CD4-positive, alpha-beta T cell treated with Interferon gamma for 1 hour (primary cell): ENCODE measurements around the gene S1PR5.
"Not testable (repeated sequence)": the region's sequence is repeated elsewhere in the genome, so short reads cannot be mapped to it uniquely, and the experiment has no call there.

Experiments used
- DNase-seq: peaks from one replicate; pipeline ENCODE4 v3.0.0-alpha.2; 2020

S1PR5 gene

DNA sequence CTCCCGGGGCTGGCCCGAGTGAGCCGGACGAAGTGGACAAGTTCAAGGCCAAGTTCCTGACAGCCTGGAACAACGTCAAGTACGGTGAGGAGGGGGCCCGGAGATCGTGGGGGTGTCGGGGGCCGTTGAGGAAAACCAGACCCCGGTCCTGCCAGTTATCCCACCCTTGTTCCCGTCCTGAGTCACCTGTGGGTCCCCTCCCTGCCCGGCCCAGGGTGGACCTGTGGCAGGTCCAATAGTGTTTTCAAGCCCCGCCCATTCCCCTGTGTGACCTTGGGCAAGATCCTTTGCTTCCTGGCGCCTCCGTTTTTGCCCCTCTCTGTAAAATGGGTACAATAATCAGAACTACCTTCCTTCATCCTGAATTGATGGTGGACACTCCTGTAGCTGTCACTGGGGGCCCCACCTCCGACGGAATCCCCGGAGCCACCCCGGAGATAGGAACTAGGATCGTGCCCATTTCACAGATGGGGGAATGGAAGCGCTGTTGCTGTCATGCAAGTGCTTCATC, 27.1 kb upstream of the S1PR5 start:
- no peak for DNase-seq

DNA sequence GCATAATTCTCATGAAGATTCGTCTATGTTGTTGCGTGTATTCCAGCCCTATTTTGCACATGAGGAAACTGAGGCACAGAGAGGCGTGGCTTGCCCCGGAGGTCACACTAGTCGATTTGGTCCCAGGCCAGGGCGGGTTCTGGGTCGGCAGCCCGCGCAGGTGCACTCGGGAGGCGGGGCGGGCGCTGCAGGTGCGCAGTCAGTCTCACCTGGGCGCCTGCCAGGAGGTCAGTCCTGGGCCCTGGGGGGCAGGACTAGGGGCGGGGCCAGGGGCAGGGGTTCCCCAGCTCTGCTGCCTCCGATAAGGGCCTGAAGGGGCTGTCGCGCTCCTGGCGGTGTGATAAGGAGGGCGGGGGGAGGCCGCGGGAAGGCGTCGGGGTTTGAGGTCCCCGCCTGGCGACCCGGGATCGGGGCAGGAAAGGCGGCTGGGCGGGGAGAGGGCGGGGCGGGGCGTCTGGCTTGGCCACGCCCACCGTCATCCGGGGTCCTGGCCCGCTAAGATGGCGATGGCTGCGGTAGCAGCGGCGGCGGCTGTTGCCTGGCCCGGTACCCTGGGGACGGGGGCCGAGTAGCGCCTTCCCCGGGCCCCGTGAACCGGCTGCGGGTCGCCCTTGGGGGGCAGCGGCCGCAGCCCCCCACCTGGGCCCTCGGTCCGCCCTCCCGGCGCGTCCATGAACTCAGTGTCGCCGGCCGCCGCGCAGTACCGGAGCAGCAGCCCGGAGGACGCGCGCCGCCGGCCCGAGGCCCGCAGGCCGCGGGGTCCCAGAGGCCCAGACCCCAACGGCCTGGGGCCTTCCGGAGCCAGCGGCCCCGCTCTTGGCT, 26.4 kb upstream of the S1PR5 start, which contains the start of gene ATG4D:
ATG4D (plus strand) TSS at position 485 of the 822 bp plus-strand sequence; CDS start at position 672, 187 bp downstream.
- DNase-seq: peak; percentile 79

DNA sequence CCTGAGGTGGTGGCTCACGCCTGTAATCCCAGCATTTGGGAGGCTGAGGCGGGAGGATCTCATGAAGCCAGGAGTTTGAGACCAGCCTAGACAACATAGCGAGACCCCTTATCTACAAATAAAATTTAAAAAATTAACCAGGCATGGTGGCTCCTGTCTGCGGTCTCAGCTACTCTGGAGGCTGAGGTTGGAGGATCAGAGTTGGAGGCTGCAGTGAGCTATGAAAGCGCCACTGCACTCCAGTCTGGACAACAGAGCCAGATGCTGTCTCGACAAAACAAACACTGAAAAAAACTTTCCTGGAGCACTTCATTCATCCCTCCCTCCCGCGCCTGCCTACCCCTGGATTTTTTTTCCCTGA, 25.8 kb upstream of the S1PR5 start:
- no peak for DNase-seq

DNA sequence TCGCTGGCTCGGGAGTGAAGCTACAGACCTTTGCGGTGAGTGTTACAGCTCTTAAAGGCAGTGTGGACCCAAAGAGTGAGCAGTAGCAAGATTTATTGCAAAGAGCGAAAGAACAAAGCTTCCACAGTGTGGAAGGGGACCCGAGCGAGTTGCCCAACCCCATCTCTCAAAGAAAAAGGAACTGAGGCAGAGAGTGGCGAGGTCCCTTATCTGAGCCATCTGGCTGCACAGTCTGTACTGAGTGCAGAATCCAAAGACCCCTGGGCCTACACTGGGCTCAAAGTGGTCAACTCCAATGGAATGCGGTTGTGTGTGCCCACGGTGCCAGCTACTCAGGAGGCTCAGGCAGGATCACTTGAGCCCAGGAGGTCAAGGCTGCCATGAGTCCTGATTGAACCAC, 21.8 kb upstream of the S1PR5 start:
- DNase-seq: not testable (repeated sequence)

DNA sequence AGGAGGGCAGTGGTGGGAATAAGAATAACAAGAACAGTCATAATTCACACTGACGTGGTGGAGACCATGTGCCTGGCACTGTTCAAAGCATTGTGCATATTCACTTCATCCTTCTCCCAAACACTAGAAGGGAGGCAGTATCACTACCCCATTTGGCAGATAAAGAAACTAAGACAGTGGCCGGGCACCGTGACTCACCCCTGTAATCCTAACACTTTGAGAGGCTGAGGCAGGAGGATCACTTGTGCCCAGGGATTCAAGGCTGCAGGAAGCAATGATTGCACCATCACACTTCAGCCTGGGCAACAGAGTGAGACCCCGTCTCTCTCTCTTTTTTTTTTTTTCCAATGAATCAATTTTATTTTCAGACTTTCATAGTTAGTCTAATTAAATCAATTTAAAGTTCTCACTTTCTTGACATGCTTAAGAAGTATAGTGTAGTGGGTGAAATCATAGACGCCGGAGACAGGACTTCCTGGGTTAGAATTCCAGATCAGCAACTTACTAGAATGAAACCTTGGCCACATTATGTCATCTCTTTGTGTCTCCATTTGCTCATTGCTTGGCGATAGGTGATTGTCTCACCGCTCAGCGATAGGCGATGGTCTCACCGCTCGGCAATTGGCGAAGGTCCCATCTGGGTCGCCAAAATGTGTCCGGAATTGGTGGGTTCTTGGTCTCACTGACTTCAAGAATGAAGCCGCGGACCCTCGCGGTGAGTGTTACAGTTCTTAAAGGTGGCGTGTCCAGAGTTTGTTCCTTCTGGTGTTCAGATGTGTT, 21.1 kb upstream of the S1PR5 start:
- DNase-seq: no peak

DNA sequence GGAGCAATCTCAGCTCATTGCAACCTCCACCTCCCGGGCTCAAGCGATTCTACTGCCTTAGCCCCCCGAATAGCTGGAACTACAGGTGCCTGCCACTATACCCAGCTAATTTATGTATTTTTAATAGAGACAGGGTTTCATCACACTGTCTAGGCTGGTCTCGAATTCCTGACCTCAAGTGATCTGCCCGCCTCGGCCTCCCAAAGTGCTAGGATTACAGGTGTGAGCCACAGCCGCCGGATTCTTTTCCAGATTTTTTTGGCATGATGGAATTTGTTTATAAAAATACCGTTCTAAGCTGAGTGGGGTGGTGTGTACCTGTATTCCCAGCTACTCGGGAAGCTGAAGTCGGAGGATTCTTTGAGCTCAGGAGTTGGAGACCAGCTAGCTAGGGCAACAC, 20.4 kb upstream of the S1PR5 start:
- no peak for DNase-seq

DNA sequence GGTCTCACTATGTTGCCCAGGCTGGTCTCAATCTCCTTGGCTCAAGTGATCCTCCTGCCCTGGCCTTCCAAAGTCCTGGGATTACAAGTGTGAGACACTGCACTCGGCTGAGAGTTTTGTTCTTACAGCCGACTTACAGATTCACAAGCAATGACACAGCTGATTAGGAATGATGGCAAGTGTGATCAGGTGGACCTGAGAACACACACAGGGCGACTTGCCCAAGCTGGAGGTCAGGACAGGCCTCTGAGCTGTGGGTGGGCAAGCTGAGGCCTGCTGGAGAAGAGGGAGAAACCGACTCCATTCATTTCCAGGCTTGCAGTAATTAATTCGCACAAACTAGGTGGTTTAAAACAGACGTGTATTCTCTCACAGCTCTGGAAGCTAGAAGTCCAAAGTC, 18.4 kb upstream of the S1PR5 start:
- no peak for DNase-seq

DNA sequence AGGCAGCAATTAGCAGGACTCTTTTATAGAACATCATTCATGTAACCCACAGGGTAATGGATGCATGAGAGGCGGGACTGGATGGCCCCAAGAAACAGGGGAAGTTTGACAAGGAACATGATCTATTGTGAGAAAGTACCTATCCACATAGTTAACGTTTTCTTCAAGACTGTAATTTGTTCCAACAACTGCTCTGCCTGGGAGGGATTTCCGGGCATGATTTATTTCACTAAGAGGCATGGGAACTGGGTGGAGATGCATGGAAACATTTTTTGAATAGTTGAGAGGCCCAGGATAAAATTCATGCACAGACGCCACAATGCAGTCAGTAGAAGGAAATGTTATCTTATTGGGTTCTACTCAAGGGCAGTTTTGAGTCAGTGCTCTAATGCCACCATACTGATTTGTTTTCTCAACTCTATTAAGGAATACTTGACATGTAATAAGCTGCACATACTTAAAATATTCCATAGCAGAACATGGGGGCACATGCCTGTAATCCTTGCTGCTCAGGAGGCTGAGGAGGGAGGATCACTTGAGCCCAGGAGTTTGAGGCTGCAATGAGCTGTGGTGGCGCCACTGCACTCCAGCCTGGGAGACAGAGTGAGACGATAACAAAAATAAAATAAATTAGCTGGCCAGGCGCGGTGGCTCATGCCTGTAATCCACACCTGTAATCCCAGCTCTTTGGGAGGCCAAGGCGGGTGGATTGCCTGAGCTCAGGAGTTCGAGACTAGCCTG, 16.6 kb upstream of the S1PR5 start:
- no peak for DNase-seq

DNA sequence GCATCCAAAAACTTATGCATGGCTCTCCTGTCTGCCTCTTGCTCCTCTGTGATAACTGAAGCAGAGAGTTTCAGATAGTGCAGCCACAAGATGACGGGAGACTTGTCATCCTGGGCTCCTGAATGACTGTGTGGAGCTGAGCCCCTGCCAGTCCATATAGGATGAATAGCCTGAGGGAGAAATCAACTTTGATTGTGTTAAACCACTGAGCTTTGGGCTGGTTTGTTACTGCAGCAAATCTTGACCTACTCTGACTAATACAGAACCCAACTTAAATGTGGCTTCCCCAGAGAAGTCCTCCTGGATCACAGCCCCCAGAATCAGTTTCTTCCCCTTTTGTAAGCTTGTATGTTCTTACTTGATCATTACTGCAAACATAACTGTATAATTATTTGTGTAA, 15.2 kb upstream of the S1PR5 start:
- DNase-seq: no peak

DNA sequence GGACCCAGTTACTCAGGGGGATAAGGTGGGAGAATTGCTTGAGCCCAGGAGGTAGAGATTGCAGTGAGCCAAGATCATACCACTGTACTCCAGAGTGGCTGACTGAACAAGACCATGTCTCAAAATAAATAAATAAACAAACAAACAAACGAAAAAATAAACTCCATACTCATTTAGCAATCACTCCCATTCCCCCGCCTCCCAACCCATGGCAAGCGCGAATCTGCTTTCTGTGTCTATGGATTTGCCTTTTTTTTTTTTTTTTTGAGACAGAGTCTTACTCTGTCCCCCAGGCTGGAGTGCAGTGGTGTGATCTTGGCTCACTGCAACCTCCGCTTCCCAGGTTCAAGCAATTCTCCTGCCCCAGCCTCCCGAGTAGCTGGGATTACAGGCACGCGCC, 9.6 kb upstream of the S1PR5 start:
- not testable (repeated sequence) for DNase-seq

DNA sequence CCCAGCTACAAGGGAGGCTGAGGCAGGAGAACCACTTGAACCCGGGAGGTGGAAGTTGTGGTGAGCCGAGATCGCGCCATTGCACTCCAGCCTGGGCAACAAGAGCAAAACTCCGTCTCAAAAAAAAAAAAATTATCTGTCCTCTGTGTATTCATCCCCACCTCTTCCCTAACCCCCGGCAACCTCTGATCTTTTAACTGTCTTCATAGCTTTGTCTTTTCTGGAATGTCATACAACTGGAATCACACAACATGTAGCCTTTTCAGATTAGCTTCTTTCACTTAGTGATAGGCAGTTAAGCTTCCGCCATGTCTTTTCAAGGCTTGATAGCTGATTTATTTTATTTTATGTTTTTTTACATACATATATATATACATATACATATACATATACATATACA, 8.4 kb upstream of the S1PR5 start:
- DNase-seq: no peak

DNA sequence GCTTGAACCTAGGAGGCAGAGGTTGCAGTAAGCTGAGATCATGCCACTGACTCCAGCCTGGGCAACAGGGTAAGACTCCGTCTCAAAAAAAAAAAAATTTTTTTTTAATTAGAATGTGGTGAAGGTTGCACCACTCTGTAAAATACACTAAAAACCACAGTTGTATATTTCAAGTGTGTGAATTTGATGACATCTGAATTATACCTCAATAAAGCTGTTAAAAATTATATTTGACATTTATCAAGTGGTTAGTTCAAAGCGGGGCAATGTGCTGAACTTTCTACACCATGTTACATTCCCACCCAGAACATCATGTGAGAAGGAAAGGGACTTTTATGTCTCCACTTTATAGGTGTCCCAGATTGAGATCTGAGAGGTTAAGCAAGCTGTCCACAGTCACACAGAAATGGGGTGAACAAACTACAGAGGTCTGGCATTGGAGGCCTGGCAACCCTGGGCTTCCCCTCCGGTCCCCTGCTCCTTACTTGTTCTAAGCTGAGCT, 5.9 kb upstream of the S1PR5 start:
- no peak for DNase-seq

DNA sequence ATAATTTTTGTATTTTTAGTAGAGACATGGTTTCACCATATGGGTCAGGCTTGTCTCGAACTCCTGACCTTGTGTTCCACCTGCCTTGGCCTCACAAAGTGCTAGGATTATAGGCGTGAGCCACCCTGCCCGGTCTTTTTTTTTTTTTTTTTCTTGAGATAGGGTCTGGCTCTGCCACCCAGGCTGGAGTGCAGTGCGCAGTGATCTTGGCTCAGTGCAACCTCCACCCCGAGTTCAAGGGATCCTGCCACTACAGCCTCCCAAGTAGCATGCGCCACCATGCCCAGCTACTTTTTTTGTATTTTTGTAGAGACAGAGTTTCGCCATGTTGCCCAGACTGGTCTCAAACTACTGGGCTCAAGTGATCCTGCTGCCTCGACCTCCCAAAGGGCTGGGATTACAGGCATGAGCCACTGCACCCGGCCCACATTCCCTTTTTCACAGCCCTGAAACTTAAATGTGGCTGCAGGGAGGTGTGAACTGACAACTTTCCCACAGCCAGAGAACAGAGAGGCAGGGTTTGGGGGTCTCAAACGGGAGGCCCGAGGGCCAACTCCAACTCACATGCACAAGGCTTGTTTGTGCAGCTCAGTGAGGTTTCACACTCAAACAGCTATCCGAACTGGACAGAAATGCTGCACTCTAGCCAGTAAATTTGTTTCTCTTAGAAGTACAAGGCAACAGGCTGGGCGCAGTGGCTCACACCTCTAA, 4.4 kb upstream of the S1PR5 start:
- no peak for DNase-seq

DNA sequence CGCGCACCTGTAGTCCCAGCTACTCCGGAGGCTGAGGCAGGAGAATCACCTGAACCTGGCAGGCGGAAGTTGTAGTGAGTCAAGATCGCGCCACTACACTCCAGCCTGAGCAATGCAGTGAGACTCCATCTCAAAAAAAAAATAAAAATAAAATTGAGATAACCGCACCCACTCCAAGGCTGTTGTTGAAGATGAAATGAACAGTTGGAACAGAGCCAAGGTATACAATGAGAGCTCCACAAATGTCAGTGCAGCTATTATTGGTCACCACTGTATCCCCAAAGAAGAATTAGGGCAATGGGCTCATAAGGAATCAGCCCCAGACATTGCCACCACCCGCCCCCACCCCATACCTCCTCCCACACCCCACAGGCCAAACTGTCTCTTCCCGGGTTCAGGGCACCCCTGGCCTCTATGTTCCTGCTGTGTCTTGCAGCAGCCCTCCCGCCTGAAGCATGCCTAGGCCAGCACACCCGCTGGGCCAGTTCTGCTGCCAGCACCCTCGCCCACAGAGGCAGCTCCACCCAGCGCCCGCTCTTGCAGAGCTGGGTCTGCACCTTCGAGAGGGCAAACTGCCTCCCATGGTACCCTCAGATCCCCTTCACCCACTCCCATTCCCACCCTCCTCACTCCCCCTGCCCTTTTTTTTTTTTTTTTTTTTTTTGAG, 3.5 kb upstream of the S1PR5 start:
- no peak for DNase-seq

DNA sequence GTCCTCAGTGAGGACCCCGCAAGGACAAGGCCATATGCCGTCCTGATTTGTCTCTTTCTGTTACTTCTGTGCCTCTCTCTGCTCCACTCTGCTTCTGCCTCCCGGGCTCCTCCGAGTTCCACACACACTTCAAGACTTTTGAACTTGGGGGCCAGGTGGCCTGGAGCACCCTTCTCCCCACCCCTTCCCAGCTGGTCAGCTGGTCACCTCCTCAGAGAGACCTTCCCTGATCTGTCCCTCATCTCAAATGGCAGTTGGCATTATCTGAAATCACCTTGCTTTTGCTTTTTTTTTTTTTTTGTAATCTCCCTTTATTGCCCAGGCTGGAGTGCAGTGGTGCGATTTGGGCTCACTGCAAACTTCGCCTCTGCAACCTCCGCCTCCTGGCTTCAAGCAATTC, 2.2 kb upstream of the S1PR5 start:
- no peak for DNase-seq

DNA sequence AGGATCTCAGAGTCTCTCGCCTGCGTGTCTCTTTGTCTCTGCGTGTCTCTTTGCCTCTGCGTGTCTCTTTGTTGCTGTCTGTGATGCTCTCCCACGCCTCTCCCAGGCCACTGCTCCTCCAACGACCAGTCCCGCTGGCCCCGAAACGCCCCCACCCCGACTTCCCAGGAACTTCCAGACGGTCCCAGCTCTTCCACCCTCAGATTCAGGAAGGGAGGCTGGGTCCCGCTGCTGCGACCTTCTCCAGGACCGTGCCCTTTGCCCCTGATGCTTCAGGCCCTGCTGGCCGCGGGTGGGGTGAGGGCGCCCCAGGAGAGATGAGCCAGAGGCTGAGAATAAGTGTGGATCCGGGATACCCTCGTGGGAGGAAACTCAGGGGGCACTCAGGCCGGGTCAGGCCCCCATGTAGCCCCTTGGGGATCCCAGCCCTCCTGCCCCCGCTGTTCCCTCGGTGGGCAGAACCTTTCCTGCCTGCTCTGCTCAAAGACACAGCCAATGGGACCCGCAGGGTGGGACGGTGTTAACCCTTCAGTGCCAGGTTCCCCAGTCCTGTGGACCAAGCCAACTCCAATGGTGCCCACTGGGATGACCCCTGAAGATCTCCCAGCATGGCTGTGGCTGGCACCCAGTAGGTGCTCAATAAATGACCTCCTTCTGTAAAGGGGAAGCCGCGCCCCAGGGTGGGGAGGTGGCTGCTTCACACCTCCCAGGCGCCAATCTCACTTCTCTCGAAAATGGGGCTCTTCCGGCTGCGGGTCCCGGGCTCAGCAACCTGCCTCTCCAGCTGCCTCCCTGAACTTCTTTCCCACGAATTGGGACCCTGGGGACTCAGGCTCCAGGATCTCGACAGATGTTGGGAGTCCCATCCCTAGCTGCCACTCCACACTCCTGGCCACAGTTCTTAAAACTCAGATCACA, 1.5 kb upstream of the S1PR5 start:
- no peak for DNase-seq

DNA sequence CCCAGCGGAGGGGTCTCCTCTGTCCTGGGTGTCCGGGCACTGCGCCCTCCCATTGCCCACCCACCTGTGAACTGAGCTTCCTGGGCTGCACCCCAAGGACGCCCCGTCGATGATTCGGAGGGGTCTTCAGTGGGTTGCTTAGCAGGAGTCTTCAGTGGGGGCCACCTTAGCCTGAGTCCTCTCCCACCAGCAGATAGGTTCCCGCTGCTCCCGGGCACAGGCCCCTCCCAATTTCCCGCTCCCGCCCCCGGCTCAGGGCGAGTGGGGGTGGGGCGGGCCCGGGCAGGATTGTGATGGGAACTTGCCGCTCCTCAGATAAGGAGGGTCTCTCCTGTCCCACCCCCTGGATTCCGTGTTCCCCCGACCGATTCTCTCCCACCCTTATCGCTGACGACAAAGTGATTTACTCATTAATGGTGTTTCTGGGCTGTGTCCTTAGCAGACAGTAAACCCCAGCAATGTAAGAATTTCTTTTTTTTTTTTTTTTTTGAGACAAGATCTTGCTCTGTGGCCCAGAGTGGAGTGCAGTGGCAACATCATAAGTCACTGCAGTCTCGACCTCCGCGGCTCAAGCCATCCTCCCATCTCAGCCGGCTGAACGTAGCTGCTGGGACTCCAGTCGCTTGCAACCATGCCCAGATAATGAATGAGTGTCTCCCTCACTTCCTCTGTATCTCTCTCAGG, 655 bp upstream of the S1PR5 start:
- DNase-seq: no peak

DNA sequence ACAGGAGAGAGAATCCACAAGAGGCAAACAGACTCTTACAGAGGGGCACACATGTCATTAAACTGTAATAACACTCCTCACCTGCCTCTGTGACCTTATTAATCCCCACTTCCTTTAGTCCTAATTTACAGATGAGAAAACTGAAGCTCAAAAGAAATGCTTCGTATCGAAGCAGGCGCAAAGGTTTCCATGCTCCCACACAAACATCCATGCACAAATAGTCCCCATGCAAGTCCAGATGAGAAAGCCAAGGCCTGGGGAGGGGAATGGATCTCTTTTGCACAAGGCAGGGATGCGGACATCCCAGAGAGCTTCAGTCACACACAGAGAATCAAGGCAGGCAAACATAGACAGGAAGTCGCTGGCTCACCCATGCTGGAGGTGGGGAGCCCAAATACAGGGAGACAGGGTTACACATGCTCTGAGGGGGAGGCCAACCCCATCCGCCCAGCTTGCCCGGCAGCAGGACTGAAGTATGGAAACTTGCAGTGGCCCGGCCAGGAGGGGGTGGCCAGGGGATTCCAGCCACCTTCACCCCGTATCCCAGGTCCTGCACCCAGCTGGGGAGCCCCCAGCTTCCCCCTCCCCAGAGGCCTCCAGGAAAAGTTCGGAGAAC, 468 bp downstream of the S1PR5 start:
- DNase-seq: no peak

DNA sequence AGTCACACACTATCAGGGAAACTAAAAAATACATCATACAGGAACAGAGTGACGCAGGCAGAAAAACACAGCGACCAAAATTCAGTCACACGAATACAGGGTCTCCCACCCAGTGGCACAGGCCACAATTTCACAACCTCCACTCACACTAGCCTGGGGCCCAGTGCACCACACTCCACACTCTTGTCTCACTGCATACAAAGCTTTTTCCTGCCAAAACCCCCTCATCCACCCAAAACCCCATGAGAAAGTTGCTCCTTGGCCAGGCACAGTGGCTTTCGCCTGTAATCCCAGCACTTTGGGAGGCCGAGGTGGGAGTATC, 1.2 kb downstream of the S1PR5 start:
- peak; percentile 68 for DNase-seq
